SU-DHL-6 (cell line): ENCODE measurements around the gene GRID2.

Source experiments
- EZH2phosphoT487 ChIP-seq: fragments of 200-600 bp; sonication (generic), shearing (Covaris generic); conservative IDR thresholded peaks from 2 replicates; pipeline ENCODE4 v1.6.1; 2018; ENCODE audit warnings: mild to moderate bottlenecking, antibody characterized with exemption, low read length, moderate library complexity, mixed read lengths
- TF ChIP-seq, protein P1 (sequence below): fragments of 200-600 bp; sonication (generic); IDR thresholded peaks from one replicate; pipeline ENCODE4 v1.5.1; 2017; ENCODE audit warnings: antibody characterized with exemption, mild to moderate bottlenecking, low read length, moderate library complexity; ENCODE audit not compliant: insufficient read depth, poor library complexity, severe bottlenecking

DNA sequence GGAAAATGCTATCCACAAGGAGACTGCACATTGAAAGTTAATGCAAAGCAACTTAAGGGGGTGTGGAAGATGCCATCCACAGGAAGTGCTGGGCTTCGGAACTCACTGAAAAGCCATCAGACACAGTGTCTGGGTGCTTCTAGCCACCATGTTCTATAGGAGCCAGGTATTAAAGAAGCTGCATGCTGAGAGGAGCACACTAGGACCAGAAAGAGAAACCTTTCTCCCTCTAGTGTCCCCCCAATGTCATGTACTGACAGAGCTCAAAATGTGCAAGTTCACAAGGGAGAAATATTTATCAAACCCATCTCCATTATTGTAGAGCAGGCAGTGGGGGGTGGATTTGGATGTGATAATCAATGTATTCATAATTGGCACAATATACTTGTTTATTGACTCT lies 510.9 kb downstream of the GRID2 start:
- TF ChIP-seq, protein P1, sequence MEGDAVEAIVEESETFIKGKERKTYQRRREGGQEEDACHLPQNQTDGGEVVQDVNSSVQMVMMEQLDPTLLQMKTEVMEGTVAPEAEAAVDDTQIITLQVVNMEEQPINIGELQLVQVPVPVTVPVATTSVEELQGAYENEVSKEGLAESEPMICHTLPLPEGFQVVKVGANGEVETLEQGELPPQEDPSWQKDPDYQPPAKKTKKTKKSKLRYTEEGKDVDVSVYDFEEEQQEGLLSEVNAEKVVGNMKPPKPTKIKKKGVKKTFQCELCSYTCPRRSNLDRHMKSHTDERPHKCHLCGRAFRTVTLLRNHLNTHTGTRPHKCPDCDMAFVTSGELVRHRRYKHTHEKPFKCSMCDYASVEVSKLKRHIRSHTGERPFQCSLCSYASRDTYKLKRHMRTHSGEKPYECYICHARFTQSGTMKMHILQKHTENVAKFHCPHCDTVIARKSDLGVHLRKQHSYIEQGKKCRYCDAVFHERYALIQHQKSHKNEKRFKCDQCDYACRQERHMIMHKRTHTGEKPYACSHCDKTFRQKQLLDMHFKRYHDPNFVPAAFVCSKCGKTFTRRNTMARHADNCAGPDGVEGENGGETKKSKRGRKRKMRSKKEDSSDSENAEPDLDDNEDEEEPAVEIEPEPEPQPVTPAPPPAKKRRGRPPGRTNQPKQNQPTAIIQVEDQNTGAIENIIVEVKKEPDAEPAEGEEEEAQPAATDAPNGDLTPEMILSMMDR = no peak
- TF ChIP-seq EZH2phosphoT487 = no peak
